Mesenchymal stem cell (in vitro differentiated cells and primary cell): ENCODE measurements around the gene METTL2A. TPM values are rescaled to one million over a fixed set of nuclear protein-coding genes. Genes with fewer than 3 reads are reported as not detected.
"Not testable (repeated sequence)": the region's sequence is repeated elsewhere in the genome, so short reads cannot be mapped to it uniquely, and the experiment has no call there.

Experiments
- DNase-seq: peaks from one replicate; pipeline ENCODE4 v3.0.0-alpha.2; 2013
- H2AFZ ChIP-seq: one replicate; pipeline ENCODE4 v1.6.1; 2013; ENCODE audit warnings: low read depth, mild to moderate bottlenecking, control low read depth, inconsistent platforms, low read length, moderate library complexity
- H2AK5ac ChIP-seq: 2 replicates; pipeline ENCODE4 v1.6.1; 2013; ENCODE audit warnings: low read length, moderate library complexity, mild to moderate bottlenecking, inconsistent platforms; ENCODE audit not compliant: severe bottlenecking
- H2BK120ac ChIP-seq: one replicate; pipeline ENCODE4 v1.6.1; 2013; ENCODE audit warnings: low read depth, mild to moderate bottlenecking, inconsistent platforms, low read length, moderate library complexity
- H2BK12ac ChIP-seq, 2 experiments: one replicate each; pipeline ENCODE4 v1.6.1; 2013; ENCODE audit warnings: inconsistent platforms in 2 of 2, low read length in 2 of 2, mild to moderate bottlenecking in 2 of 2, moderate library complexity in 2 of 2, control low read depth in 1 of 2
- H2BK15ac ChIP-seq: one replicate; pipeline ENCODE4 v1.6.1; 2013; ENCODE audit warnings: mild to moderate bottlenecking, low read depth, inconsistent platforms; ENCODE audit not compliant: poor library complexity, severe bottlenecking
- H2BK5ac ChIP-seq: 2 replicates; pipeline ENCODE4 v1.6.1; 2013; ENCODE audit warnings: low read depth, mild to moderate bottlenecking, low read length, control low read depth, inconsistent platforms; ENCODE audit not compliant: poor library complexity, severe bottlenecking
- H3K14ac ChIP-seq, 2 experiments: one replicate each; pipeline ENCODE4 v1.6.1; 2013; ENCODE audit warnings: inconsistent platforms in 2 of 2, low read length in 2 of 2, control low read depth in 1 of 2, mild to moderate bottlenecking in 1 of 2, moderate library complexity in 1 of 2
- H3K18ac ChIP-seq, 2 experiments: one replicate each; pipeline ENCODE4 v1.6.1; 2013; ENCODE audit warnings: inconsistent platforms in 2 of 2, low read length in 2 of 2, control low read depth in 1 of 2, low read depth in 1 of 2, mild to moderate bottlenecking in 1 of 2
- H3K23ac ChIP-seq, 2 experiments: one replicate each; pipeline ENCODE4 v1.6.1; 2013; ENCODE audit warnings: inconsistent platforms in 2 of 2, low read length in 2 of 2, mild to moderate bottlenecking in 2 of 2, moderate library complexity in 2 of 2, control low read depth in 1 of 2
- H3K27ac ChIP-seq: 2 replicates; pipeline ENCODE4 v1.5.1; 2013; ENCODE audit warnings: mild to moderate bottlenecking, moderate library complexity, low read length, control low read depth, inconsistent platforms; ENCODE audit not compliant: poor library complexity, severe bottlenecking
- H3K27me3 ChIP-seq, 2 experiments: 2 replicates each; pipeline versions ENCODE4 v1.6.1 to v1.7.0; 2013; ENCODE audit warnings: low read length in 2 of 2, mild to moderate bottlenecking in 2 of 2, moderate library complexity in 2 of 2, control low read depth in 1 of 2, inconsistent platforms in 1 of 2; ENCODE audit not compliant: control insufficient read depth in 1 of 2, insufficient read depth in 1 of 2
- H3K36me3 ChIP-seq, 2 experiments: 2 replicates each; pipeline versions ENCODE4 v1.6.1 to v1.7.0; 2013; ENCODE audit warnings: low read length in 2 of 2, control low read depth in 1 of 2, inconsistent platforms in 1 of 2, low read depth in 1 of 2, mild to moderate bottlenecking in 1 of 2; ENCODE audit not compliant: insufficient read depth in 2 of 2, control insufficient read depth in 1 of 2
- H3K4ac ChIP-seq, 2 experiments: one replicate each; pipeline ENCODE4 v1.6.1; 2013; ENCODE audit warnings: inconsistent platforms in 2 of 2, low read length in 2 of 2, mild to moderate bottlenecking in 2 of 2, moderate library complexity in 2 of 2, control low read depth in 1 of 2, low read depth in 1 of 2
- H3K4me1 ChIP-seq: 2 replicates; pipeline ENCODE4 v1.6.1; 2013; ENCODE audit warnings: low read depth, low read length, control low read depth; ENCODE audit not compliant: control insufficient read depth, insufficient read depth
- H3K4me2 ChIP-seq: 2 replicates; pipeline ENCODE4 v1.6.1; 2013; ENCODE audit warnings: low read length, mild to moderate bottlenecking, inconsistent platforms; ENCODE audit not compliant: poor library complexity, severe bottlenecking
- H3K4me3 ChIP-seq, 2 experiments: 2 replicates each; pipeline versions ENCODE4 v1.5.1 to v1.7.0; 2013; ENCODE audit warnings: low read length in 2 of 2, mild to moderate bottlenecking in 2 of 2, control low read depth in 1 of 2, low read depth in 1 of 2; ENCODE audit not compliant: insufficient read depth in 1 of 2
- H3K79me1 ChIP-seq: replicated peaks from 2 replicates; pipeline ENCODE4 v1.6.1; 2013; ENCODE audit warnings: mild to moderate bottlenecking, control low read depth, low read length, inconsistent platforms; ENCODE audit not compliant: poor library complexity, severe bottlenecking
- H3K9ac ChIP-seq: 2 replicates; pipeline ENCODE4 v1.7.0; 2013; ENCODE audit warnings: mild to moderate bottlenecking, low read length, moderate library complexity
- H3K9me3 ChIP-seq: 2 replicates; pipeline ENCODE4 v1.7.0; 2013; ENCODE audit warnings: mild to moderate bottlenecking, low read length; ENCODE audit not compliant: control insufficient read depth
- H4K8ac ChIP-seq: one replicate; pipeline ENCODE4 v1.6.1; 2013; ENCODE audit warnings: inconsistent platforms, mild to moderate bottlenecking, low read length, moderate library complexity
- H4K91ac ChIP-seq: one replicate; pipeline ENCODE4 v1.6.1; 2013; ENCODE audit warnings: mild to moderate bottlenecking, low read length, inconsistent platforms
- WGBS: methylation state at CpG from one replicate; pipeline ENCODE4 v1.1.7; 2013; ENCODE audit warnings: mixed read lengths; 5-methylcytosine and 5-hydroxymethylcytosine counted together
- small RNA-seq: library from polyadenylated mRNA; stranded (forward); fragments of <200 nt; extraction: miRNeasy Mini kit (QIAGEN cat#:217004); gene quantifications from one replicate; pipeline ENCODE3, GENCODE V24; 2013; ENCODE audit warnings: low read depth

METTL2A gene

GRCh38 chr17:62494073-62494472 is 70.4 kb downstream of the METTL2A start:
- H3K27ac ChIP-seq, H3K27me3 ChIP-seq, H3K9me3 ChIP-seq, H3K36me3 ChIP-seq, H4K91ac ChIP-seq, H3K23ac ChIP-seq, H2BK12ac ChIP-seq, H3K18ac ChIP-seq, H2BK15ac ChIP-seq, H3K9ac ChIP-seq, H2BK120ac ChIP-seq, H2AK5ac ChIP-seq, H2BK5ac ChIP-seq, H3K4me1 ChIP-seq, H3K14ac ChIP-seq, H4K8ac ChIP-seq, H3K4me2 ChIP-seq, H3K4ac ChIP-seq, H3K79me1 ChIP-seq, DNase-seq, H2AFZ ChIP-seq, H3K4me3 ChIP-seq: not testable (repeated sequence)
- WGBS, result 100% methylated on average over 4 of the region's 7 CpGs

DNA sequence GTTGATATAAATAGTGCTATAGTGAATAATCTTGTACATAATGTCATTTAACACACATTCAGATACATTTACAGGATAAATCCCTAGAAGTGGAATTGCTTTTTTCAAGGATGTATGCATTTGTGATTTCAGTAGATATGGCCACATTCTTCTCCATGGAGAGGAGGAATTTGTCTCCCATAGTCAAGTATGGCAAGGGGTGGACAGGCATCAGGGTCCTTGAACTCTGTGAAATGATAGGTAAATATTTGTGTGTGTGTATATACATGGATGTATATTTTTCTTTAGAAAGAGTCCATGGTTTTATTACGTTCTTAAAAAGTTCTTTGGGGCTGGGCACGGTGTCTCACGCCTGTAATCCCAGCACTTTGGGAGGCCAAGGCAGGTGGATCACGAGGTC is 72.6 kb downstream of the METTL2A start:
- not testable (repeated sequence) for H3K4me1 ChIP-seq

GRCh38 chr17:62498796-62499195 is 75.1 kb downstream of the METTL2A start:
- H3K4me3 ChIP-seq, H3K4ac ChIP-seq, H2AK5ac ChIP-seq, H3K27me3 ChIP-seq, H2BK12ac ChIP-seq, H3K79me1 ChIP-seq, H3K4me1 ChIP-seq, H3K14ac ChIP-seq, H3K23ac ChIP-seq, H3K9me3 ChIP-seq, DNase-seq, H3K36me3 ChIP-seq, H4K91ac ChIP-seq, H3K27ac ChIP-seq, H4K8ac ChIP-seq, H2BK15ac ChIP-seq, H2AFZ ChIP-seq, H3K4me2 ChIP-seq, H2BK120ac ChIP-seq, H3K9ac ChIP-seq, H2BK5ac ChIP-seq, H3K18ac ChIP-seq: not testable (repeated sequence)
- 79% methylated on average over 8 of the region's 8 CpGs for WGBS

More for the DNA sequence above, 72.6 kb downstream of the METTL2A start:
- H3K36me3 ChIP-seq, H3K18ac ChIP-seq, H3K9me3 ChIP-seq, H4K91ac ChIP-seq, H4K8ac ChIP-seq, H3K79me1 ChIP-seq, H2AFZ ChIP-seq, H3K4me2 ChIP-seq, H3K23ac ChIP-seq, H3K4me3 ChIP-seq, H2BK15ac ChIP-seq, H3K14ac ChIP-seq, H2BK5ac ChIP-seq, H2BK120ac ChIP-seq, DNase-seq, H3K4ac ChIP-seq, H2BK12ac ChIP-seq, H3K9ac ChIP-seq, H2AK5ac ChIP-seq, H3K27ac ChIP-seq, H3K27me3 ChIP-seq: not testable (repeated sequence)
- 100% methylated on average over 4 of the region's 4 CpGs for WGBS

Small RNA genes within 50 kb of the gene (small RNA-seq; reads per million reads assigned to genes)
- not detected for gene RNU7-52P
